COLO829 (cell line): ENCODE results near the gene RD3L.

ENCODE experiments used
- DNase-seq: peaks from one replicate; pipeline ENCODE4 v3.0.0; 2012; ENCODE audit warnings: low spot score

RD3L gene

DNA sequence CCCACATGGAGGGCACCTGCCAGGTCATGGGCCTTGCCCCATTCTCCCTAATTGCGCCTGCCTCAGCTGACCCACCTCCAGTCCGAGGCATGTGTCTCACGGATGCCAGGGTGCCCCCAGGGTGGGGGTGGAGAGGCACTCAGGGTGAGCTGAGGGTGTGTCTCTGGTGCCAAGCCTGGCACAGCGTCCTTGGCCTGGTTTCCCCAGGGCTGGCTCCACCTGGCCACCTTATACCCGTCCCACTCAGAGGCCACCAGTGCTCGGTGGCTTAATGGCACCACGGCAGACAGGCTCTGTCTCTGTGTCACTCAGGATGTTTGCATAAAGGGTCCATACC lies 47.6 kb downstream of the RD3L start:
- DNase-seq: no peak

DNA sequence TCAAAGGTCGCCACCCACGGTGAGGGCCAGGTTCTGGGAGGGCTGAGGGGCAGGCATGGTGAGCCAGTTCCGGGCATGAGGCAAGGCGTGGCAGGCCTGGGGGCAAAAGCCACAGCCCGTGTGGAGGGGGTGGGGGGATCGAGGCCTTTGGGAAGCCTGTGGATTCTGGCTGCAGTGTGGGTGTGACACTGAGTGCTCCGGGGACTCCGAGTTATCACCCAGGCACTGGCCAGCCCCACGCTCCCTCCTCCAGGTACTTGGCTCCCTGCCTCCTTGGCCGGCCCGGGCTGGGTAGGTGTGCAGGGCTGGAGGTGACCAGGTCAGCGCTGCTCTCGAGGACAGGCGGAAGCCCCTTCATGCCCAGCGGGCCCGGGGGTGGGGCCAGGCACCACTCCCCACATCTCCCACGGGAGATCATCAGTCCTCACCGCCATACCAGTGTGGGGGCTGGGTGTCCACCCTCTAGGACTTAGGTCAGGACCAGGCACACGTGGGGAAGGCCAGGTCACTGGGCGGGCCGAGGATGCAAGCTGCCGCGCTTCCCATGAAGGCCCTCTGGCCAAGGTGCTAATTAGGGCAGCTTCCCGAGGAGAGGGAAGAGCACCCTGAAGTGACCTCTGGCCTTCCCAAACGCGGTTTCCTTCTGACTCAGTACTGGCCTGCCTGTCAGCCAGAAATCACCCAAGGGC lies 48.2 kb downstream of the RD3L start:
- no peak for DNase-seq

DNA sequence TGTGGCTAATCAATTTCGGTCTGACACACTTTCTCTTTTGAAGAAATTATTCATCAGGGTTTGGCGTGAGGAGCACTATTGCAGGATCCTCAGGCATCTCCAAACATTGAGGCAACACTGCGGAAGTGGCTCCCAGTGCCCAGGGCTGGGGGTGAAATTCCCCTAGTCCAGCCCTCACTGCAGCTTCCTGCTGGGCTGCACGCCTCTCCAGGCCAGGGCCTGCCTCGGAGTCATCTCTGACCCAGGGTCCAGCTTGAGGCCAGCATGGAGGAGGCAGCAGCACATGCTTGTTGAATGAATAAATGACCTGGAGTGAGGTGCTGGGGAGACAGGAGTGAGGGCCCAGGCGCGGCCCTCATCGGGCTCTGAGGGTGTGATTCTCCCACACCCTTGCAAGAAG lies 50.1 kb downstream of the RD3L start:
- DNase-seq: no peak

DNA sequence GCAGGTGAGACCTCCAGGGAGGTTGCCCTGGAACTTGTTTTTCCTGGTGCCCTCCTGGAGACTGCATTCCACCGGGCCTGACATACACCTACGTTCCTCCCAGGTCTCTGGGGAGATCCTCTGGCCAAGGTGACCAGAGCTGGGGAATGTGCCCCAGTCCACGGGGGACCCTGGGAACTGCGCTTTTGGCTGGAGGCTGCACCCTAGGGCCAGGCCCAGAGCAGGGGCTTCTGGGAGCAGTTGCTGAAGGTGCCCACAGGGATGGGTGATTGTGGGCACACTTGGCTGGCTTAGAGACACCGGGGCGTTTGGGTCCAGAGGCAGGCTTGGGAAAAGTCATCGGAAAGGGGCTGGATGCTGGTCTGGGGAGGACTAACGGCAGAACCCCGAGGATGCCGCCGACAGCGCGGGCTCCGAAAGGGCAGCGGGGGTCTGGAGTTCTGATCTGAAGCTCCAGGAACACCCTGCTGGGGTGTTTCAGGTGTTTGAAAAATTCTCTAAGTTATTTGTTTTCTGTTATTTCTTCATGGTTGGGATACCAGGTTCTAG lies 50.6 kb downstream of the RD3L start:
- DNase-seq: no peak

DNA sequence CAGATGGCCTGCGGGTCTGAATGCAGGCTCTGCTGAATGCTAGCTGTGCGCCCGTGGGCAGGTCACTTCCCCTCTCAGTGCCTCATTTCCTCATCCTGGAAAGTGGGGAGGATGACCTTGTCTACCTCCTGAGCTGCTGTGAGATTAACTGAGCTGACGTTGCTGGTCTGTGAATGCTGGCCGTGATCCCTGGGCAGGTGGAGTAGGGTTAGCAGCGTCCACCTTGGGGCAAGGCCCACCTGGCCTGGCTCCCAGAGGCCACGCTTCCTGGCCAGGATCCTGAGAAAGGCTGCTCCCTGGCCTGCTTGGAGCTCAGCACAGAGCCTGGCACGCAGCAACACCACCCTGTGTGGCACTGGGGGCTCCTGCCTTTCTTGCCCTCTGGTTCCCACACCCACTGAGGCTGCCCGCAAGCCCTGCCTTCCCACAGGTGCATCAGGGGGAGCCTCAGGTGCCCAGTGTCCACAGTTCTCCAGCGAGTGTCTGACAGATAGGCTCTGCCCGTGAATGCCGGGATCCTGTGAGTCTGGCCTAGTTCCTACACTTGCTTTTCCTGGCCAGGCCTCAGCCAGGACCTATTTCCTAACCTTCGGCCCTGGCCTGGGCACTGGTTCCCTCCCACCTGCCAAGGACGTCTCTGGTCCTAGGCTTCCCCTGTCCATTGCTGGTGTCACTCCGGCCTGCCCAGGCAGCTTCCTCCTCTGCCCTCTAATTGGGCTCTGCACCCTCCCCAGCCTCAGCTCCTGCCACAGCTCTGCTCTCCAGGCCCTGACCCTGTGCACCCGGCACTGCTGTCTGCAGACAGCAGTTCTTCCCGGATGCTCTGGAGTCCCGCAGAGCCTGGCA lies 51.3 kb downstream of the RD3L start:
- DNase-seq: no peak
